Activated CD4-positive, alpha-beta T cell treated with anti-CD3 and anti-CD28 coated beads, Interleukin-2, amount 50 U/mL, for 24 hours (primary cell): ENCODE results near the gene ADAMTS18.
"Not testable (repeated sequence)": the region's sequence is repeated elsewhere in the genome, so short reads cannot be mapped to it uniquely, and the experiment has no call there.

Experiments used
- DNase-seq, 2 donors: peaks; one replicate each; pipeline ENCODE4 v3.0.0-alpha.2; 2020; ENCODE audit warnings: low read depth in 1 of 2, low spot score in 1 of 2

ADAMTS18 gene, protein sequence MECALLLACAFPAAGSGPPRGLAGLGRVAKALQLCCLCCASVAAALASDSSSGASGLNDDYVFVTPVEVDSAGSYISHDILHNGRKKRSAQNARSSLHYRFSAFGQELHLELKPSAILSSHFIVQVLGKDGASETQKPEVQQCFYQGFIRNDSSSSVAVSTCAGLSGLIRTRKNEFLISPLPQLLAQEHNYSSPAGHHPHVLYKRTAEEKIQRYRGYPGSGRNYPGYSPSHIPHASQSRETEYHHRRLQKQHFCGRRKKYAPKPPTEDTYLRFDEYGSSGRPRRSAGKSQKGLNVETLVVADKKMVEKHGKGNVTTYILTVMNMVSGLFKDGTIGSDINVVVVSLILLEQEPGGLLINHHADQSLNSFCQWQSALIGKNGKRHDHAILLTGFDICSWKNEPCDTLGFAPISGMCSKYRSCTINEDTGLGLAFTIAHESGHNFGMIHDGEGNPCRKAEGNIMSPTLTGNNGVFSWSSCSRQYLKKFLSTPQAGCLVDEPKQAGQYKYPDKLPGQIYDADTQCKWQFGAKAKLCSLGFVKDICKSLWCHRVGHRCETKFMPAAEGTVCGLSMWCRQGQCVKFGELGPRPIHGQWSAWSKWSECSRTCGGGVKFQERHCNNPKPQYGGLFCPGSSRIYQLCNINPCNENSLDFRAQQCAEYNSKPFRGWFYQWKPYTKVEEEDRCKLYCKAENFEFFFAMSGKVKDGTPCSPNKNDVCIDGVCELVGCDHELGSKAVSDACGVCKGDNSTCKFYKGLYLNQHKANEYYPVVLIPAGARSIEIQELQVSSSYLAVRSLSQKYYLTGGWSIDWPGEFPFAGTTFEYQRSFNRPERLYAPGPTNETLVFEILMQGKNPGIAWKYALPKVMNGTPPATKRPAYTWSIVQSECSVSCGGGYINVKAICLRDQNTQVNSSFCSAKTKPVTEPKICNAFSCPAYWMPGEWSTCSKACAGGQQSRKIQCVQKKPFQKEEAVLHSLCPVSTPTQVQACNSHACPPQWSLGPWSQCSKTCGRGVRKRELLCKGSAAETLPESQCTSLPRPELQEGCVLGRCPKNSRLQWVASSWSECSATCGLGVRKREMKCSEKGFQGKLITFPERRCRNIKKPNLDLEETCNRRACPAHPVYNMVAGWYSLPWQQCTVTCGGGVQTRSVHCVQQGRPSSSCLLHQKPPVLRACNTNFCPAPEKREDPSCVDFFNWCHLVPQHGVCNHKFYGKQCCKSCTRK (N-terminal part only)

DNA sequence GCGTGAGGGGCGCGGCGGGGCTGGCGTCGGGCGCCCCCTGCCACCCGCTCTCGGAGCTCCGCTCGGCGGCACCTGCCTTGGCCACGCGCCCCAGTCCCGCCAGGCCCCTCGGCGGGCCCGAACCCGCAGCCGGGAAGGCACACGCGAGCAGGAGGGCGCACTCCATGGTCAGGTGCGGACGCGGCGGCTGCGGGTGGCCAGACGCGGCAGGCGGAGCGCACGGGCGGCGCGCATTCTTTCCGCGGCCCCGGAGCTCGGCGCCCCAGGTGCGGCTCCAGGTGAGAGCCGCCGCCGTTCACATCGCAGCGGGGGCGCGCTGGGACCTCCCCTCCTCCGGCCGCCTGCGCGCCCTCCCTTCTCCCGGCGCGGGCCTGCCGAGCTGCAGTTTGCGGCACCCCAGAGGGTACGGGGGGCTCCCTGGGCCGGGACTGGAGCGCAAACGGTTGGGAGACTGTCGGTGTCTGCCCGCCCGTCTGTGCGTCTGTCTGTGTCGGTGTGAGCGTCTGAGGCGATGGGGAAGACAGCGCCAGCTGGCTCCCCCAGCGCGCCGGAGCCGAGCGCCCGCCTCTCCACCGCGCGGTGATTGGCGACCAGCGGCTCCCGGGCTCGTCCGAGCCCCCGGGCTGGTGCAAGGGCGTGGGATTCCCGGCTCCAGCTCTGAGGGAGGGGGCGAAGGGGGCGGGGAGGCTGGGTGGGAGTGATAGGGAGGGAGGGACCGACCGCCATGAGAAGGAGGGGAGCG lies at the start of gene ADAMTS18:
TSS of gene ADAMTS18 (minus strand) at position 505 of the 742 bp plus-strand sequence. CDS start at position 166, 339 bp downstream.
- DNase-seq = no peak

GRCh38 chr16:77480681-77481315 lies 46.0 kb upstream of the ADAMTS18 start:
- DNase-seq = no peak

GRCh38 chr16:77472262-77472661 lies 37.4 kb upstream of the ADAMTS18 start:
- no peak for DNase-seq

GRCh38 chr16:77470851-77471250 lies 36.0 kb upstream of the ADAMTS18 start:
- no peak for DNase-seq

GRCh38 chr16:77469634-77470033 lies 34.8 kb upstream of the ADAMTS18 start:
- DNase-seq = no peak

- DNase-seq = no peak
These were observed 34.0 kb upstream of the ADAMTS18 start for GRCh38 chr16:77468831-77469230.

DNA sequence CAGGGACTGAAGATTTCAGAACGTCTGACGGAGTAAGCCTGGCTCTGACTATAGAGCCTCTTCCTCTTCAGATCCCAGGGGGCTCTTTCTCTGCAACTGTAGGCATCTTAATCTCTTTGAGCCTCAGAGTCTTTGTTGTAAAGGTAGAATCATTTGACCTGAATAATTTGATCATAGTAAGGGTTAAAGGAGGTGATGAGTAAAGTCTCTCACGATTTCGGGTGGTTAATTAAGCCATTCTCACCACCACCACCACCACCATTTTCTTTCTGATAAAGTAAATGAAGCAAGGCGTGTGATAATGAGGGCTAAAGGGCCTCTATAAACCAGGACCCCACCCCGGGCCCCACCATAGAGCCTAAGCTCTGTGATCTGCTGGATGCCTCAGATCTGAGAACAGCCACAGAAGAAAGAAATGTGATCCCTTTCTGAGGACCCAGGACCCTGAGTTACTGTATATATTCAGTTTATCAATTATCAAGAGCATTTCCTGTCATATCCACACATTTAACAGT lies 33.0 kb upstream of the ADAMTS18 start:
- DNase-seq = no peak

GRCh38 chr16:77463659-77464058 lies 28.8 kb upstream of the ADAMTS18 start:
- DNase-seq = not testable (repeated sequence)

GRCh38 chr16:77462894-77463293 lies 28.1 kb upstream of the ADAMTS18 start:
- DNase-seq = no peak

- DNase-seq = no peak
These were observed 24.9 kb upstream of the ADAMTS18 start for GRCh38 chr16:77459534-77460254.

DNA sequence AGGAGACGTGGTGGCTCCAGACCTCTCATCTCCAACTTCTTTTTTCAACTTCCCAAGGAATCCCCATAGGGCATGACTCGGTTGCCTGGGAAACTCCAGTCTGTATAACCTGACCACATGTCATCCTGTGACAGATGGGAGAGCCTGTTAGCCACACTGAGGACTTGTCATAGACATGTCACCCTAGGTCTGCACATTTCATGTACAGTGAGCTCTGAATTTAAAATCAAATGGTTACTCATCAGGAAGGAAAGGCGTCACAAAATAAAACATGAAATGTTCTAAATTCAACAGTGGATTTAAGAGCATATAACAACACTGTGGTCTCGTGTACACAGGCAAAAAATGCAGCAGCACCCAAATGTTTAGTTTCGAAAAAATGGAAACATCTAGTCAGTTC lies 22.2 kb upstream of the ADAMTS18 start:
- no peak for DNase-seq

- DNase-seq = no peak
These were observed 17.4 kb upstream of the ADAMTS18 start for GRCh38 chr16:77452243-77452642.

GRCh38 chr16:77450790-77451487 lies 16.1 kb upstream of the ADAMTS18 start:
- no peak for DNase-seq

GRCh38 chr16:77449208-77449607 lies 14.4 kb upstream of the ADAMTS18 start:
- DNase-seq = no peak

- DNase-seq = no peak
These were observed 10.5 kb upstream of the ADAMTS18 start for GRCh38 chr16:77445324-77445723.

- no peak for DNase-seq
These were observed 9.3 kb upstream of the ADAMTS18 start for GRCh38 chr16:77444147-77444460.

DNA sequence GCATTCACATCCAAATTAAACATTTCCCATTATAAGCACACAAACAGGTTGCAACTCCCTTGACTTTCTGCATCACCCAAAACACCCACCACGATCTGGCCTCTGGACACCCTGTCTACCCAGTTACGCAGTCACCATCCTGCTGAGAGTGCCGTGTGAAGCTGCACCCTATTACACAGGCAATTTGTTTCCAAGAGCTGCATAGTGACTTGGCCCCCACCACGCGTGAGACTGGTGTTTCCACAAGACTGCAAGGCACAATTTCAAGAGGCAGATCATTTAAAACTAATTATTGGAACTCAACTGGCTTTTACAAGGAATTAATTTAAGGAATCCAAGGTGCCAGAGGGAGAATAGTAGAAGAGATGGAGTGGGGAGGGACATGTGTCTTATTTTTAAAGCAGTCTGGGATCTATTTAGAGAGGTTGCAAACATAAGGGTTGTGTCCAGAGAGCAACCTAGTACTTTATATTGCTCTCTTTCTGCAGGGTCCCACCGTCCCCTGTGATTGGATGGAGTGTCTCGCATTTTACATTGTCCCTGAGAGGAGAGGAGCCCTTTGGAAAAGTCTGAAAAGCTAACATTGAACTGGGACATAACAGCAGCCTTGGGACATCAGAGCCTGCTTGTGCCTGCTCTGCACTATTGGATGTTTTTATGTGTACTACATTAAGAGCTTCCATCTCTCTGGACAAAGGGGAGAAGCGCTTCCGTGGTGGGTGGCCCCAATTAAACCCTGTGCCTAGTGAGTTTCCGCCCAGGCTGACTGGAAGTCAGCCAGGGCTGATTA lies 8.7 kb upstream of the ADAMTS18 start:
- no peak for DNase-seq

GRCh38 chr16:77442078-77442477 lies 7.2 kb upstream of the ADAMTS18 start:
- DNase-seq = no peak
